Choroid plexus epithelial cell (primary cell): ENCODE results near the gene RSAD2.
"Not testable (repeated sequence)": the region's sequence is repeated elsewhere in the genome, so short reads cannot be mapped to it uniquely, and the experiment has no call there.

Source experiments
- DNase-seq: peaks from one replicate; pipeline ENCODE4 v3.0.0-alpha.2; 2010; ENCODE audit warnings: low read depth
- H3K4me3 ChIP-seq: 2 replicates; pipeline ENCODE4 v1.5.1; 2011; ENCODE audit warnings: low read depth, mild to moderate bottlenecking, control low read depth, low read length, moderate library complexity
- TF ChIP-seq, protein P1 (sequence below): conservative IDR thresholded peaks from 2 replicates; pipeline ENCODE4 v1.5.1; 2011; ENCODE audit warnings: low read depth, mild to moderate bottlenecking, control low read depth, inconsistent platforms, low read length, moderate library complexity

The RSAD2 gene

DNA sequence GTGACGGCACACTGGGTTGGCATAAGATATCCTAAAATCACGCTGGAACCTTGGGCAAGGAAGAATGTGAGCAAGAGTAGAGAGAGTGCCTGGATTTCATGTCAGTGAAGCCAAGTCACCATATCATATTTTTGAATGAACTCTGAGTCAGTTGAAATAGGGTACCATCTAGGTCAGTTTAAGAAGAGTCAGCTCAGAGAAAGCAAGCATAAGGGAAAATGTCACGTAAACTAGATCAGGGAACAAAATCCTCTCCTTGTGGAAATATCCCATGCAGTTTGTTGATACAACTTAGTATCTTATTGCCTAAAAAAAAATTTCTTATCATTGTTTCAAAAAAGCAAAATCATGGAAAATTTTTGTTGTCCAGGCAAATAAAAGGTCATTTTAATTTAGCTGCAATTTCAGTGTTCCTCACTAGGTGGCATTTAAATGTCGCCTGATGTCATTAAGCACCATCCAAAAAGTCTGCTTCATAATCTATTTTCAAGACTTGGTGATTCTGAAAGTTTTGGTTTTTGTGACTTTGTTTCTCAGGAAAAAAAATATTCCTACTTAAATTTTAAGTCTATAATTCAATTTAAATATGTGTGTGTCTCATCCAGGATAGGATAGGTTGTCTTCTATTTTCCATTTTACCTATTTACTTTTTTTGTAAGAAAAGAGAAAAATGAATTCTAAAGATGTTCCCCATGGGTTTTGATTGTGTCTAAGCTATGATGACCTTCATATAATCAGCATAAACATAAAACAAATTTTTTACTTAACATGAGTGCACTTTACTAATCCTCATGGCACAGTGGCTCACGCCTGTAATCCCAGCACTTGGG, 19.6 kb downstream of the RSAD2 start:
- DNase-seq, result peak; percentile 72
- no peak overlapping the region for H3K4me3 ChIP-seq
- TF ChIP-seq, protein P1, sequence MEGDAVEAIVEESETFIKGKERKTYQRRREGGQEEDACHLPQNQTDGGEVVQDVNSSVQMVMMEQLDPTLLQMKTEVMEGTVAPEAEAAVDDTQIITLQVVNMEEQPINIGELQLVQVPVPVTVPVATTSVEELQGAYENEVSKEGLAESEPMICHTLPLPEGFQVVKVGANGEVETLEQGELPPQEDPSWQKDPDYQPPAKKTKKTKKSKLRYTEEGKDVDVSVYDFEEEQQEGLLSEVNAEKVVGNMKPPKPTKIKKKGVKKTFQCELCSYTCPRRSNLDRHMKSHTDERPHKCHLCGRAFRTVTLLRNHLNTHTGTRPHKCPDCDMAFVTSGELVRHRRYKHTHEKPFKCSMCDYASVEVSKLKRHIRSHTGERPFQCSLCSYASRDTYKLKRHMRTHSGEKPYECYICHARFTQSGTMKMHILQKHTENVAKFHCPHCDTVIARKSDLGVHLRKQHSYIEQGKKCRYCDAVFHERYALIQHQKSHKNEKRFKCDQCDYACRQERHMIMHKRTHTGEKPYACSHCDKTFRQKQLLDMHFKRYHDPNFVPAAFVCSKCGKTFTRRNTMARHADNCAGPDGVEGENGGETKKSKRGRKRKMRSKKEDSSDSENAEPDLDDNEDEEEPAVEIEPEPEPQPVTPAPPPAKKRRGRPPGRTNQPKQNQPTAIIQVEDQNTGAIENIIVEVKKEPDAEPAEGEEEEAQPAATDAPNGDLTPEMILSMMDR, result peak; percentile 55

DNA sequence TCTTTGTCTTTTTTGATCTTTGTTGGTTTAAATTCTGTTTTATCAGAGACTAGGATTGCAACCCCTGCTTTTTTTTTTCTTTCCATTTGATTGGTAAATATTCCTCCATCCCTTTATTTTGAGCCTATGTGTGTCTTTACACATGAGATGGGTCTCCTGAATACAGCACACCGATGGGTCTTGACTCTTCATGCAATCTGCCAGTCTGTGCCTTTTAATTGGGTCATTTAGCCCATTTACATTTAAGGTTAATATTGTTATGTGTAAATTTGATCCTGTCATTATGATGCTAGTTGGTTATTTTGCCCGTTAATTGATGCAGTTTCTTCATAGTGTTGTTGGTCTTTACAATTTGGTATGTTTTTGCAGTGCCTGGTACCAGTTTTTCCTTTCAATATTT, 25.0 kb downstream of the RSAD2 start:
- H3K4me3 ChIP-seq, DNase-seq: not testable (repeated sequence)

DNA sequence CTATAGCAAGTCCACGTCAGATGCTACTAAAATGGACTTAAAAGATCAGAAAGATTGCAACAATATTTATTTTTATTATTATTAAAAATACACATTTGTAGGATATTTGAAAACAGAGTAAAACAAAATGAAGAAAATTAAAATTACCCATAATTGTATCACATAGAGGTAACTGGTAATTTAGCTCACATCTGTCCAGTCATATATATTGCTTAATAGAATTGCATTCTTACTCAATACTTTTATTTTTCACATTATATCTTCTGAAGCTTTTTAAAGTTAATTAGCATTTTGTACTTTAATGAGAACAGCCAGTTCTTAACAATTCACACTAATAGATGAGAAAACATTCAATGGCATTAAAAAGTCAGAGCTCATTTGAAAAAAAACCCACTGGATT, 28.1 kb downstream of the RSAD2 start:
- DNase-seq, result no peak
- TF ChIP-seq, protein P1, result no peak
- H3K4me3 ChIP-seq, result no peak overlapping the region

DNA sequence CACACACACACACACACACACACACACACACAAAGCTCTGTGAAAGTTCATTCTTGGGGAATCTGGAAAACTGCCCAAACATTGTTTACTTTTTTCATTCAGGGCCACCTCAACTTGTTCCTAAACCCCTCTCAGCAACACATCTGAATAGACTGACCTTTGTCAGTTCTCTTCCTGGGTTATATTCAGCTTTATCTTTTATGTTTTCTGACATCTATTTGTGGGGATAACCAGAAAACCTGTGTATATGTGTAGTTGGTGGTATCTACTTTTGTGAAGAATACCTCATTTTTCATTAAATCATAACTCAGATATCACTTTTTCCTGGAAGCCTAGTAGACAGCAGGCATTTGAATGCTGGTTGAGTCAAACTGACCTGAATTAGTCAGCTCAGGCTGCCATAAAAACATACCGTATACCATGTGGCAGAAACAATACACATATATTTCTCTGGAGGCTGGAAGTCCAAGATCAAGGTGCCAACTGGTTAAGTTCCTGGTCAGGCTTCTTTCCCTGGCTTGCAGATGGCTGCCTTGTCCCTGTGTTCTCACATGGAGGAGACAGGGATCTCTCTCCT, 28.7 kb downstream of the RSAD2 start:
- no peak overlapping the region for H3K4me3 ChIP-seq

DNA sequence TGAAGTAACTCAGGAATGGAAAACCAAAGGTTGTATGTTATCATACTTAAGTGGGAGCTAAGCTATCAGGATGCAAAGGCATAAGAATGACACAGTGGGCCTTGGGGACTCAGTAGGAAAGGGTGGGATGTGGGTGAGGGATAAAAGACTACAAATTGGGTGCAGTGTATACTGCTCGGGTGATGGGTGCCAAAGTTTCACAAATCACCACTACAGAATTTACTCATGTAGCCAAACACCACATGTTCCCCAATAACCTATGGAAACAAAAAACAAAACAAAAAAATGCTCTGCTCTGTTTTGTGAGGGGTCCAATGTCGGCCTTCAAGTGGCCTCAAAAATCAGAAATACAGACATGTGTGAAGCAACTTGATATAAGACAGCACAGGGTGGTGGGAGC, 30.7 kb downstream of the RSAD2 start:
- no peak overlapping the region for H3K4me3 ChIP-seq
- TF ChIP-seq, protein P1, result no peak
- no peak for DNase-seq

More for the DNA sequence above, 28.7 kb downstream of the RSAD2 start:
- DNase-seq, result peak; percentile 47
- TF ChIP-seq, protein P1, result no peak

DNA sequence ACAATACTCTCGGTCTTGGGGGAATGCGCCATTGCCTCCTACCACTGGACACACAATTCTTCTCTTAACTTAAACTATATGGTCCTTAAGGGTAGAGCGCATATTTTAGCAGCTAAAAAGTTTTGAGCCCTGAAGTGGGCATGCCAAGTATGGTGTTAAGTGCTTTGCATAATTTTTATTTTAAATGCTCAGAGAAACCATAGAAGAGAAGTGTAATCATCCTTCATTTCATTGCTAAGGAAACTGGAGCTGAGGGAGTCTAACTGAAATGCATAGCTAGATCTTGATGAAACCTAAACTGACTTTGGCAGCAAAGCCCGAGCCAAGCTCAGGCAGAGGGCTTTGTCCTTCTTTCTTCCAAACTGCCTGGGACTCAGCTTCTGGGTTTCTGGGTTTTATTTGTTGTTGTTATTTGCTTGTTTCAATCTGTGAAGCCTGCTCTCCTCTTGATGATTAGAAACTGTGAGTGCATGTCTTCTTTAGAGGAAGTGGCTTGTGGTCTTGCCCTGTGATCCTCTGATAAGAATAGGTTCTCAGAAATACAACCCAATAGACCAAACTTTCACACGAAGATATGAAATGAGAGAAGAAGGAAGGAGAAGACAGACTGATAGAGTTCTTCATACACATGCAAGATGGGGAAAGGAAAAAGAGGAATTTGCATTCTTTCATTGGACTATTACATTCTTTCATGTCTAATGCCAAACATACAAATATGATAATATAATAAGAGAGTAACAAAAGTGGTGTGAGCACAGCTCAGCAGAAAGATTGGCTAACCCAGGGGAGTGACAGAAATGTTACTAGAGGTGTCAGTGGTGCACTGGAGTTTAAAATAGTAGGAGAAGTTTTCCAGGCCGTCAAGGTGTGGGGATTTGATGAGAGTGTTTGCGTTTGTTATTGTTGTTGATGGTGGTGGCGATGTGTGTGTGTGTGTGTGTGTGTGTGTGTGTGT, 32.1 kb downstream of the RSAD2 start:
- DNase-seq, result peak; percentile 23

More for the DNA sequence above, 32.1 kb downstream of the RSAD2 start:
- TF ChIP-seq, protein P1, result no peak
- no peak overlapping the region for H3K4me3 ChIP-seq
